HepG2 (cell line): Measurements from ENCODE around the gene ITGA6. TPM values are rescaled to one million over a fixed set of nuclear protein-coding genes. Genes with fewer than 3 reads are reported as not detected.
A peak's percentile ranks its signal among the peaks of the same experiment; 100 is the strongest.

Source experiments
- ATF1 ChIP-seq: IDR thresholded peaks from 2 replicates; pipeline ENCODE4 v1.6.1; 2016; ENCODE audit warnings: mild to moderate bottlenecking, control low read depth
- DMAP1 ChIP-seq: IDR thresholded peaks from 2 replicates; pipeline ENCODE4 v1.6.1; 2016
- HOXA5 ChIP-seq: sonication (generic); formaldehyde crosslinking; IDR thresholded peaks from 2 replicates; pipeline ENCODE4 v1.4.0; 2020; ENCODE audit warnings: missing genetic modification reagents
- ONECUT2 ChIP-seq: sonication (generic); formaldehyde crosslinking; IDR thresholded peaks from 2 replicates; pipeline ENCODE4 v1.4.0; 2020; ENCODE audit warnings: missing genetic modification reagents
- SATB2 ChIP-seq: sonication (generic); formaldehyde crosslinking; IDR thresholded peaks from 2 replicates; pipeline ENCODE4 v1.5.0; 2020; ENCODE audit warnings: missing genetic modification reagents
- SIN3A ChIP-seq: IDR thresholded peaks from 2 replicates; pipeline ENCODE4 v1.6.1; 2011; ENCODE audit warnings: low read depth, mild to moderate bottlenecking, control low read depth, low read length, borderline replicate concordance
- SMYD3 ChIP-seq: sonication (generic); formaldehyde crosslinking; IDR thresholded peaks from 2 replicates; pipeline ENCODE4 v1.8.1; 2023; ENCODE audit warnings: mild to moderate bottlenecking, missing genetic modification reagents
- TP53 ChIP-seq: sonication (generic); formaldehyde crosslinking; conservative IDR thresholded peaks from 2 replicates; pipeline ENCODE4 v1.4.0; 2020; ENCODE audit warnings: missing genetic modification reagents
- ZBTB3 ChIP-seq: sonication (generic); formaldehyde crosslinking; IDR thresholded peaks from 2 replicates; pipeline ENCODE4 v1.4.0; 2020; ENCODE audit warnings: low read depth, mild to moderate bottlenecking, moderate library complexity, missing genetic modification reagents, borderline replicate concordance
- ZBTB7B ChIP-seq: sonication (generic); formaldehyde crosslinking; IDR thresholded peaks from 2 replicates; pipeline ENCODE4 v1.4.0; 2020; ENCODE audit warnings: missing genetic modification reagents
- ZFX ChIP-seq: sonication (generic); formaldehyde crosslinking; IDR thresholded peaks from 2 replicates; pipeline ENCODE4 v1.4.0; 2020; ENCODE audit warnings: mild to moderate bottlenecking, low read depth, missing genetic modification reagents, moderate library complexity
- ZNF33B ChIP-seq: sonication (generic); formaldehyde crosslinking; IDR thresholded peaks from 2 replicates; pipeline ENCODE4 v1.5.1; 2020; ENCODE audit warnings: mild to moderate bottlenecking, missing genetic modification reagents
- ZNF432 ChIP-seq: sonication (generic); formaldehyde crosslinking; IDR thresholded peaks from 2 replicates; pipeline ENCODE4 v1.5.0; 2020; ENCODE audit warnings: missing genetic modification reagents, mild to moderate bottlenecking, borderline replicate concordance
- ZNF605 ChIP-seq: sonication (generic); formaldehyde crosslinking; IDR thresholded peaks from 2 replicates; pipeline ENCODE4 v1.8.0; 2022; ENCODE audit warnings: mild to moderate bottlenecking, missing genetic modification reagents
- ZNF879 ChIP-seq: sonication (generic); formaldehyde crosslinking; IDR thresholded peaks from 2 replicates; pipeline ENCODE4 v1.8.1; 2023; ENCODE audit warnings: missing genetic modification reagents
- ZSCAN21 ChIP-seq: sonication (generic); formaldehyde crosslinking; IDR thresholded peaks from 2 replicates; pipeline ENCODE4 v1.8.0; 2022; ENCODE audit warnings: mild to moderate bottlenecking, missing genetic modification reagents, moderate library complexity, borderline replicate concordance
- polyA plus RNA-seq, 8 experiments: library from polyadenylated mRNA; depleted of rRNA in 3 of 8; stranded (reverse) in 7 of 8; unstranded in 1 of 8; fragments of >200 nt; fragmentation: Illumina TruSeq in 4 of 8; extraction: Trizol in 4 of 8; gene quantifications; 2 replicates each; pipeline versions ENCODE4 v1.2.1 to v1.2.3, GENCODE V29; 2011 to 2016; ENCODE audit warnings: low read depth in 4 of 8, missing spikeins in 1 of 8, mixed read lengths in 1 of 8; ENCODE audit not compliant: insufficient read depth in 1 of 8
- total RNA-seq, 5 experiments: library from RNA; depleted of rRNA; stranded (reverse); fragments of >200 nt; fragmentation: Illumina TruSeq; extraction: Trizol; gene quantifications; 2 replicates each; pipeline ENCODE4 v1.2.3, GENCODE V29; 2016; ENCODE audit warnings: low read depth in 1 of 5
- TF ChIP-seq, protein P1 (sequence below): IDR thresholded peaks from 2 replicates; pipeline ENCODE4 v1.6.1; 2016
- TF ChIP-seq, protein P2 (sequence below): sonication (generic); formaldehyde crosslinking; IDR thresholded peaks from 2 replicates; pipeline ENCODE4 v1.5.0; 2020; ENCODE audit warnings: mild to moderate bottlenecking, low read depth, missing genetic modification reagents, borderline replicate concordance
- TF ChIP-seq, protein P3 (sequence below): sonication (generic); formaldehyde crosslinking; IDR thresholded peaks from 2 replicates; pipeline ENCODE4 v1.5.1; 2020; ENCODE audit warnings: mild to moderate bottlenecking, missing genetic modification reagents, moderate library complexity
- TF ChIP-seq, protein P4 (sequence below): sonication (generic); formaldehyde crosslinking; IDR thresholded peaks from 2 replicates; pipeline ENCODE4 v1.8.1; 2022; ENCODE audit warnings: mild to moderate bottlenecking, missing genetic modification reagents
- TF ChIP-seq, protein P5 (sequence below): sonication (generic); formaldehyde crosslinking; IDR thresholded peaks from 2 replicates; pipeline ENCODE4 v1.8.0; 2022; ENCODE audit warnings: missing genetic modification reagents, mild to moderate bottlenecking, inconsistent platforms, borderline replicate concordance
- TF ChIP-seq, protein P6 (sequence below): sonication (generic); formaldehyde crosslinking; IDR thresholded peaks from 2 replicates; pipeline ENCODE4 v1.5.0; 2020; ENCODE audit warnings: mild to moderate bottlenecking, missing genetic modification reagents

The ITGA6 gene
- total and polyA plus RNA-seq, 2 of the 13 experiments (the other 11 are each of a cell fraction or from before 2014, with no cell fraction given), result 24.0 to 92.5 TPM

DNA sequence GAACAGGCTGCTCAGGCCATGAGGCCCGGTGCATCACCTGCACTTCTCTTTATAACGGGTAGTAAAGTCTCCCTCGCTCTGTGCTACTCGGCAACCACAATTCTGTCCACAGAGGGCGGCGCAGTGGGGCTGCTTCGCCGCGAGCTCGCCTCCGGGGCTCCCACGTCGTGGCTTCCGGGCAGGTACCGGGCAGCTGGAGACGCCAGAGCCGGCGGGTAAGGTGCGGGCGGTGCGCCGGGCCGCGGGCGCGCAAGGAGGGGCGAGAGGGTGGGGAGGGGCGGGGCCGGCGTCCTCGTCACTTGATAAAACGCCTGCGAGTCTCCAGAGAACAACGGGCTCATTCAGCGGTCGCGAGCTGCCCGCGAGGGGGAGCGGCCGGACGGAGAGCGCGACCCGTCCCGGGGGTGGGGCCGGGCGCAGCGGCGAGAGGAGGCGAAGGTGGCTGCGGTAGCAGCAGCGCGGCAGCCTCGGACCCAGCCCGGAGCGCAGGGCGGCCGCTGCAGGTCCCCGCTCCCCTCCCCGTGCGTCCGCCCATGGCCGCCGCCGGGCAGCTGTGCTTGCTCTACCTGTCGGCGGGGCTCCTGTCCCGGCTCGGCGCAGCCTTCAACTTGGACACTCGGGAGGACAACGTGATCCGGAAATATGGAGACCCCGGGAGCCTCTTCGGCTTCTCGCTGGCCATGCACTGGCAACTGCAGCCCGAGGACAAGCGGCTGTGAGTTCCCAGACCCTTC lies at the start of gene ITGA6 (continued):
- TF ChIP-seq, protein P1, sequence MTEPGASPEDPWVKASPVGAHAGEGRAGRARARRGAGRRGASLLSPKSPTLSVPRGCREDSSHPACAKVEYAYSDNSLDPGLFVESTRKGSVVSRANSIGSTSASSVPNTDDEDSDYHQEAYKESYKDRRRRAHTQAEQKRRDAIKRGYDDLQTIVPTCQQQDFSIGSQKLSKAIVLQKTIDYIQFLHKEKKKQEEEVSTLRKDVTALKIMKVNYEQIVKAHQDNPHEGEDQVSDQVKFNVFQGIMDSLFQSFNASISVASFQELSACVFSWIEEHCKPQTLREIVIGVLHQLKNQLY (CRISPR knock-in tag), result no peak
- TF ChIP-seq, protein P2, sequence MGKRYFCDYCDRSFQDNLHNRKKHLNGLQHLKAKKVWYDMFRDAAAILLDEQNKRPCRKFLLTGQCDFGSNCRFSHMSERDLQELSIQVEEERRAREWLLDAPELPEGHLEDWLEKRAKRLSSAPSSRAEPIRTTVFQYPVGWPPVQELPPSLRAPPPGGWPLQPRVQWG, result no peak
- TF ChIP-seq, protein P3, sequence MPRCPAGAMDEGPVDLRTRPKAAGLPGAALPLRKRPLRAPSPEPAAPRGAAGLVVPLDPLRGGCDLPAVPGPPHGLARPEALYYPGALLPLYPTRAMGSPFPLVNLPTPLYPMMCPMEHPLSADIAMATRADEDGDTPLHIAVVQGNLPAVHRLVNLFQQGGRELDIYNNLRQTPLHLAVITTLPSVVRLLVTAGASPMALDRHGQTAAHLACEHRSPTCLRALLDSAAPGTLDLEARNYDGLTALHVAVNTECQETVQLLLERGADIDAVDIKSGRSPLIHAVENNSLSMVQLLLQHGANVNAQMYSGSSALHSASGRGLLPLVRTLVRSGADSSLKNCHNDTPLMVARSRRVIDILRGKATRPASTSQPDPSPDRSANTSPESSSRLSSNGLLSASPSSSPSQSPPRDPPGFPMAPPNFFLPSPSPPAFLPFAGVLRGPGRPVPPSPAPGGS (CRISPR knock-in tag), result peak; percentile 14; the same call in 1 of the 2 replicates
- TF ChIP-seq DMAP1 (CRISPR knock-in tag) (no peak; the same call in 1 of the 2 replicates), SMYD3 (CRISPR knock-in tag) (no peak; the same call in 1 of the 2 replicates), ZNF33B (CRISPR knock-in tag) (peak; percentile 53; the same call in 1 of the 2 replicates), ONECUT2 (CRISPR knock-in tag) (no peak), ATF1 (CRISPR knock-in tag) (no peak), ZBTB7B (CRISPR knock-in tag) (peak; percentile 67; the same call in 1 of the 2 replicates), TP53 (CRISPR knock-in tag) (no peak), ZBTB3 (CRISPR knock-in tag) (no peak), ZSCAN21 (CRISPR knock-in tag) (peak; percentile 85; the same call in 1 of the 2 replicates), ZNF432 (CRISPR knock-in tag) (no peak), ZNF879 (CRISPR knock-in tag) (peak; percentile 86; the same call in 1 of the 2 replicates), ZNF605 (CRISPR knock-in tag) (0 out of 2 replicates have a peak, but pooled peaks have one; percentile 64), SATB2 (CRISPR knock-in tag) (no peak), HOXA5 (CRISPR knock-in tag) (no peak; the same call in 1 of the 2 replicates), ZFX (CRISPR knock-in tag) (peak; percentile 55; the same call in 1 of the 2 replicates), SIN3A (peak; percentile 77; the same call in 1 of the 2 replicates)
- TF ChIP-seq, protein P4, sequence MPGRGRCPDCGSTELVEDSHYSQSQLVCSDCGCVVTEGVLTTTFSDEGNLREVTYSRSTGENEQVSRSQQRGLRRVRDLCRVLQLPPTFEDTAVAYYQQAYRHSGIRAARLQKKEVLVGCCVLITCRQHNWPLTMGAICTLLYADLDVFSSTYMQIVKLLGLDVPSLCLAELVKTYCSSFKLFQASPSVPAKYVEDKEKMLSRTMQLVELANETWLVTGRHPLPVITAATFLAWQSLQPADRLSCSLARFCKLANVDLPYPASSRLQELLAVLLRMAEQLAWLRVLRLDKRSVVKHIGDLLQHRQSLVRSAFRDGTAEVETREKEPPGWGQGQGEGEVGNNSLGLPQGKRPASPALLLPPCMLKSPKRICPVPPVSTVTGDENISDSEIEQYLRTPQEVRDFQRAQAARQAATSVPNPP (CRISPR knock-in tag), result no peak
- TF ChIP-seq, protein P5, sequence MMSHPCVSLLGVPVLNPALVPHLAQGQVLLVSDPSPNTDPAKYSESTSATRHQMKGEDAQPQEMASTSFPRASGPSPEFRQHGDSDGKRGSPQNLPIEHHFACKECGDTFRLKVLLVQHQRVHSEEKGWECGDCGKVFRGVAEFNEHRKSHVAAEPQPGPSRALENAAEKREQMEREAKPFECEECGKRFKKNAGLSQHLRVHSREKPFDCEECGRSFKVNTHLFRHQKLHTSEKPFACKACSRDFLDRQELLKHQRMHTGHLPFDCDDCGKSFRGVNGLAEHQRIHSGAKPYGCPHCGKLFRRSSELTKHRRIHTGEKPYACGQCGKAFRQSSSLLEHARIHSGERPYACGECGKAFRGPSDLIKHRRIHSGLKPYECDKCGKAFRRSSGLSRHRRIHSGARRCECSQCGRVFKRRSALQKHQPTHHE, result peak; percentile 87; the same call in 1 of the 2 replicates
- TF ChIP-seq, protein P6, sequence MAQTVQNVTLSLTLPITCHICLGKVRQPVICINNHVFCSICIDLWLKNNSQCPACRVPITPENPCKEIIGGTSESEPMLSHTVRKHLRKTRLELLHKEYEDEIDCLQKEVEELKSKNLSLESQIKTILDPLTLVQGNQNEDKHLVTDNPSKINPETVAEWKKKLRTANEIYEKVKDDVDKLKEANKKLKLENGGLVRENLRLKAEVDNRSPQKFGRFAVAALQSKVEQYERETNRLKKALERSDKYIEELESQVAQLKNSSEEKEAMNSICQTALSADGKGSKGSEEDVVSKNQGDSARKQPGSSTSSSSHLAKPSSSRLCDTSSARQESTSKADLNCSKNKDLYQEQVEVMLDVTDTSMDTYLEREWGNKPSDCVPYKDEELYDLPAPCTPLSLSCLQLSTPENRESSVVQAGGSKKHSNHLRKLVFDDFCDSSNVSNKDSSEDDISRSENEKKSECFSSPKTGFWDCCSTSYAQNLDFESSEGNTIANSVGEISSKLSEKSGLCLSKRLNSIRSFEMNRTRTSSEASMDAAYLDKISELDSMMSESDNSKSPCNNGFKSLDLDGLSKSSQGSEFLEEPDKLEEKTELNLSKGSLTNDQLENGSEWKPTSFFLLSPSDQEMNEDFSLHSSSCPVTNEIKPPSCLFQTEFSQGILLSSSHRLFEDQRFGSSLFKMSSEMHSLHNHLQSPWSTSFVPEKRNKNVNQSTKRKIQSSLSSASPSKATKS (CRISPR knock-in tag), result no peak
